K562 treated with DMSO at 1 percent for 48 hours (cell line): Measurements from ENCODE around the gene ABAT. TPM values are rescaled to one million over a fixed set of nuclear protein-coding genes. Genes with fewer than 3 reads are reported as not detected.

Experiments used
- total RNA-seq: library from RNA; unstranded; fragments of 300-600 nt; gene quantifications from 2 replicates; pipeline ENCODE4 v1.2.3, GENCODE V29; 2022; ENCODE audit warnings: low replicate concordance; ENCODE audit errors: extremely low read depth

The ABAT gene
- not detected in 2 replicates for total RNA-seq

DNA sequence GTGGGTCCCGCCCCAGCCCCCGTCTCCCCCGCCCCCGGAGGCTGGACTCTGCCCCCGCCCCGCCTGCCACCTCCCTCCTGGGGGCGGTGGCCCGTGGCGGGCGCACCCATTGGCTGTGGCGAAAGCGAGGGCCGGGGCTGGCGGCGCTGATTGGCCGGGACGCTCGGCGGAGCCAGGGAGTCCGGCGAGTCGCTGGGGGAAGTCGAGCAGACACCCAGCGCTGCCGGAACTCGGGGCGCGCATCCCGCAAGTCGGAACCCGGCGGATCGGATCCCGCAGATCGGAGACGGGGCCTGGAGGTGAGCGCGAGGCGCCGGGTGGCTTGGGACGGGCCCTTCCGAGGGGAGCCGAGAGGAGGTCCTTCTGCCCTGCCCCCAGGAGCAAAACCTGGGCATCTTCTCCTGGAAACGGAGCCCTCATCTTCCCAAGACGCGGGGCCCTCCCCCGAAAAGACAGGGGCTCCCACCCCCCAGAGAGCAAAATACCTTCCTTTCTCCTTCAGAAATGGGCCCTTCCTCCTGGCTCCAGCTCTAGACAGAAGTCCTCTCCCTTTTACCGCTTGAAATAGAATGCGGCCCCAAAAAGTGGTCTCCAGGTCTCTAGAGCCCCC, at the start of gene ABAT:
Gene ABAT (plus strand): TSS at position 205 of the 610 bp plus-strand sequence. CDS start 61,123 bp downstream, outside the sequence.

DNA sequence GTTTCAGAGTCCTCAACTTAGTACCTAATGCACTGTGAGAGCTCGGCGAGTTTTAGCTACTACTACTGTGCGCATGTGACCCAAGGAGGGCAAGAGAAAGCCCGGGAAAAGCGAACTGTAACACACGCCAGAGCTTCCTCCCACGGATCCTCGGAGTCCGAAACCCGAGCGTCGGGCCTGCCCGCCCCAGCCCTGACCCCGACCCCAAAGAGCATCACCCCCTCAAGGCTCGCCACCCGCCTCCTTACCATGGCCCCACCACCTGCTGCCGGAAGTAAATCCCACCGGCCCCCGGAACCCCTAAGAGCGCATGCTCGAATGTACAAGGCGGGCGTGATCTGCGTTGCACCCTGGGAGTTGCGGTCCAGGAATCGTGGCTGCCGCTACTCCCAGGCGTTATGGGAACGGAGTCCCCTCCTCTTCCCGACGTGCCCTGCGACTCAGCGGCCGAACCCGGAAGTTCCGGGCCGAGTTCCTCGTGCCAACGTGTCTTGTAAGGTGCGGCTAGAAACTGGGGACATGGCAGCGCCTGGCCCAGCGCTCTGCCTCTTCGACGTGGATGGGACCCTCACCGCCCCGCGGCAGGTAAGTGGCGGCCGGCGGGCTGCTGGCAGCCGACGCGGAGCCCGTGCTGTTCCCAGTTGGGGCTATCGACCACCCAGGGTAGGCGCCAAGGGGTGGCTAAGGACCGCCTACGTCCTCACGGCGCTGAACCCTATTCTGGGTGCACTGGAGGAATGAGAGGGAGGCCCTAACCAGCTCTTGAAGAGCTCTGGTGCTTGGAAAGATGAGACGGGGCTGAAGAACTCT, 123.2 kb downstream of the ABAT start, which contains the start of the genes PMM2 and TMEM186:
Gene PMM2 (plus strand): TSS at position 476 of the 810 bp plus-strand sequence. CDS start 44 bp downstream, at position 520.
Gene TMEM186 (minus strand): TSS at position 276 of the 810 bp plus-strand sequence. CDS start 25 bp downstream, at position 251.

Other genes starting within 250 kb of the ABAT start
- gene TMEM114, start 84.1 kb upstream of the ABAT start, total RNA-seq = not detected in 2 replicates
- not detected in 2 replicates for gene METTL22, start 52.9 kb upstream of the ABAT start, total RNA-seq
- not detected in 2 replicates for gene TMEM186, start 123.0 kb downstream of the ABAT start, total RNA-seq
- gene PMM2, start 123.2 kb downstream of the ABAT start, total RNA-seq = not detected in 2 replicates
- gene CARHSP1, start 194.4 kb downstream of the ABAT start, total RNA-seq = not detected in 2 replicates
- not detected in 2 replicates for gene LITAFD, start 207.7 kb downstream of the ABAT start, total RNA-seq